22Rv1 (cell line): ENCODE results near the gene NUP50.

ENCODE experiments used
- H3K27ac ChIP-seq: fragments of 450-650 bp; 2 replicates; pipeline ENCODE4 v1.5.1; 2017
- CTCF ChIP-seq: fragments of 450-650 bp; IDR thresholded peaks from 2 replicates; pipeline ENCODE4 v1.5.1; 2017; ENCODE audit warnings: mild to moderate bottlenecking
- ZFX ChIP-seq: fragments of 450-650 bp; IDR thresholded peaks from 2 replicates; pipeline ENCODE4 v1.6.1; 2017; ENCODE audit warnings: antibody characterized with exemption, borderline replicate concordance

The NUP50 gene

GRCh38 chr22:45210577-45210976, 46.9 kb downstream of the NUP50 start:
- no peak overlapping the region for H3K27ac ChIP-seq
- TF ChIP-seq ZFX: no peak
- no peak for TF ChIP-seq CTCF

- H3K27ac ChIP-seq: no peak overlapping the region
- TF ChIP-seq CTCF (no peak), ZFX (no peak)
Observed at GRCh38 chr22:45210991-45211390, 47.3 kb downstream of the NUP50 start.

- TF ChIP-seq ZFX: no peak
- TF ChIP-seq CTCF: no peak
- H3K27ac ChIP-seq: no peak overlapping the region
Observed at GRCh38 chr22:45211435-45211834, 47.7 kb downstream of the NUP50 start.

- no peak overlapping the region for H3K27ac ChIP-seq
- TF ChIP-seq ZFX (no peak), CTCF (no peak)
Observed at GRCh38 chr22:45211848-45212247, 48.1 kb downstream of the NUP50 start.

- TF ChIP-seq CTCF (no peak), ZFX (no peak)
- H3K27ac ChIP-seq: no peak overlapping the region
Observed at GRCh38 chr22:45212306-45212709, 48.6 kb downstream of the NUP50 start.

- no peak for TF ChIP-seq ZFX
- no peak for TF ChIP-seq CTCF
- H3K27ac ChIP-seq: no peak overlapping the region
Observed at GRCh38 chr22:45212992-45213751, 49.4 kb downstream of the NUP50 start.

- TF ChIP-seq ZFX (no peak), CTCF (no peak)
Observed at GRCh38 chr22:45216133-45217003, 52.6 kb downstream of the NUP50 start.

More at GRCh38 chr22:45216133-45217003, 52.6 kb downstream of the NUP50 start:
- H3K27ac ChIP-seq: no peak overlapping the region
